HG03565 (cell line): ENCODE data around the gene CDKN2A.

ENCODE experiments used
- ATAC-seq: cut with Tn5 transposase; IDR thresholded peaks from one replicate; pipeline ENCODE4 v1.9.1; 2021; ENCODE audit warnings: mild to moderate bottlenecking, moderate library complexity; ENCODE audit not compliant: unreplicated experiment

CDKN2A gene

DNA sequence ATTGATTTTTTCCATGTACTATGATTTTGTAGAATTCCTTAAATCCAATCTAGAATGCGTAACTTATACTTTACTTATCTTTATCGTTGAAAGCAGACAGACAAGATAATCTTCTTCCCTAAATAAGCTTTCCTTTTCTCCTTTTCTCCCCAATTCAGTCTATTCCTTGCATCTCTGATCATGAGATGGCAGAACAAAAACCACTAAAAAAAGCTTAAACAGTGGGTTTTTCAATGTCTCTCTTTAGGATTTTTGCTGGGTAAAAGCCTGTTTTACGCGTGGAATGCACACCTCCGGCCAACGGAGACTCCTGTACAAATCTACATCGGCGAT lies 14.2 kb upstream of the CDKN2A start:
- ATAC-seq: no peak

- ATAC-seq: no peak
Measured at GRCh38 chr9:22005702-22006606, 11.8 kb upstream of the CDKN2A start.

DNA sequence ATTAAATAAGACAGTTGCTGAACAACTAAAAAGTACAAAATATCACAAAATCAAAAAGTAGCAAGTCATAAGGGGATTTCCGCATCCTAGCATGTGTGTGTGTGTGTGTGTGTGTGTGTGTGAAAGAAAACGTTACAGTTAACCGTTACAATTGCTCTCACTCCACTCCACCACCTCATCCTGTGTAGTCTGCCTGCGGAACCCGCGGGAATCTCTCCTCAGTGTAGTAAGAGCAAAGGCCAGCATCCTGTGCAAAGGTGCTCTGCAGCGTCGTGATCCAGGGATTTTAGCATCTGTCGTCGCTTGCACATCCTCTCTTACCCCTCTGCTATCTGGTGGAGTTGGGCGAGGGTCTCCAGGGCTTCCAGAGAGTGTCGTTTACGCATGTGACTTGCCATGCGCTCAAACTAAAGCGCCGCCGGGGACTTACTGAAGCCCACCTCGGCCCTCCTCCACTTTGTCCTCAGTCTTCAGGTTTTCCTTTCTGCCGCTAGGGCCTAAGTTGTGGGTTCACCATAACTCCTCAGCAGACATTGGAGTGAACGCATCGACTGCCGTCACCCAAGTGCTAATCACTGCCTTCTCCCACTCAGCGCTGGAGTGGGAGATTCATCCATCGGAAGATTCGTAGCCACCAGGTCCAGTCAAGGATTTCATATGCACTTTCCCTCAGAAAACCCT lies 11.0 kb upstream of the CDKN2A start:
- ATAC-seq: no peak

GRCh38 chr9:22002038-22002437 lies 7.8 kb upstream of the CDKN2A start:
- ATAC-seq: no peak

DNA sequence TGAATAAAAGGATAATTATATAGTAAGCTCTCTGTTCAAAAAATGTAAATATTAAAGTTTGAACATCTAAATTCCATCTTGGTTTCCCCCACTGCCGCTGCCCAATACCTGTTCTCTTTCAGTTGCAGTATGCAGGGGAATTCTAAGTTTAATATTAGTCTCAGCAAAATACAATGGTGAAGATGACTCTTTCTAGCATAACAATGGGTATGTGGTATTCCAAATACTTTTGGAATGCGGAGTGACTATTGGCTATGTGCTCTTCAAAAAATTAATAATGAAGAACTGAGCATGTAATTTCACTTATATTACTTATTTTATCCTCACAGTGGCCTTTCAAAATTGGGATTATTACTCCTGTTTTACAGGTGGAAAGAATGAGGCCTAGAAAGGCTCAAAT lies 3.8 kb upstream of the CDKN2A start:
- no peak for ATAC-seq

- no peak for ATAC-seq
Measured at GRCh38 chr9:21997480-21997879, 3.3 kb upstream of the CDKN2A start.

GRCh38 chr9:21996858-21997257 lies 2.7 kb upstream of the CDKN2A start:
- ATAC-seq: no peak

- ATAC-seq: no peak
Measured at GRCh38 chr9:21996438-21996837, 2.2 kb upstream of the CDKN2A start.

GRCh38 chr9:21995666-21996398 lies 1.6 kb upstream of the CDKN2A start:
- ATAC-seq: no peak

GRCh38 chr9:21995006-21995665 lies 944 bp upstream of the CDKN2A start:
- ATAC-seq: peak; percentile 78

DNA sequence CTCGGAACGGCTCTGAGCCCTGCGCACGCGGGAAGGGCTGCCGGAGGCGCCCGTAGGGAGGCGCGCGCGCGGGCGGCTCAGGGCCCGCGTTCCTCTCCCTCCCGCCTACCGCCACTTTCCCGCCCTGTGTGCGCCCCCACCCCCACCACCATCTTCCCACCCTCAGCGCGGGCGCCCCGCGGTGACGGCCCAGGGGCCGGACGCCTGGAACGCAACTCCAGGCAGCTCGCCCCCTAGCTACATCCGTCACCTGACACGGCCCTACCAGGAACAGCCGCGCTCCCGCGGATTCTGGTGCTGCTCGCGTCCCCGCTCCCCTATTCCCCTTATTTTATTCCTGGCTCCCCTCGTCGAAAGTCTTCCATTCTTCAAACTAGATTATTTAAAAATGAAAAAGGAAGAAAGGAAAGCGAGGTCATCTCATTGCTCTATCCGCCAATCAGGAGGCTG lies 389 bp upstream of the CDKN2A start, which contains the start of gene CDKN2B-AS1:
CDKN2B-AS1 (plus strand) TSS at position 236 of the 450 bp plus-strand sequence.
- ATAC-seq: peak; percentile 13

DNA sequence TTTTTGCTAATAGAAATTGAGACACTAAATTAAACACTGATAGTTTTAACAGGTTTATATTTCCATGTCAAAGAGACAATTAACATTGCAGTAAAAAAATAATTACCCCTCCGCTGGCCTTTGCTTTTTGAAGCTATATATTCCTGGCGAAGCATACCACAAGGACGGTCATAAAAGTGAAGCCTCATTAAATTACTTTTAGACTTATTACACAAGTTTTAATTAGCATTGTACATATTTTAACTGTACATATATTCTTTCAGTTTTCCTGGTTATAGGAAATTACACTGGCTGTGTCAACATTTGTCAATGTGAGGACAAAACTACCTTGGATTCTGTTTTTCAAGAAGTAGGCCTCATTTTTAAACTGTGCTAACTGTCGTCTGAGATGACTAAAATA lies 1.2 kb downstream of the CDKN2A start:
- ATAC-seq: no peak

DNA sequence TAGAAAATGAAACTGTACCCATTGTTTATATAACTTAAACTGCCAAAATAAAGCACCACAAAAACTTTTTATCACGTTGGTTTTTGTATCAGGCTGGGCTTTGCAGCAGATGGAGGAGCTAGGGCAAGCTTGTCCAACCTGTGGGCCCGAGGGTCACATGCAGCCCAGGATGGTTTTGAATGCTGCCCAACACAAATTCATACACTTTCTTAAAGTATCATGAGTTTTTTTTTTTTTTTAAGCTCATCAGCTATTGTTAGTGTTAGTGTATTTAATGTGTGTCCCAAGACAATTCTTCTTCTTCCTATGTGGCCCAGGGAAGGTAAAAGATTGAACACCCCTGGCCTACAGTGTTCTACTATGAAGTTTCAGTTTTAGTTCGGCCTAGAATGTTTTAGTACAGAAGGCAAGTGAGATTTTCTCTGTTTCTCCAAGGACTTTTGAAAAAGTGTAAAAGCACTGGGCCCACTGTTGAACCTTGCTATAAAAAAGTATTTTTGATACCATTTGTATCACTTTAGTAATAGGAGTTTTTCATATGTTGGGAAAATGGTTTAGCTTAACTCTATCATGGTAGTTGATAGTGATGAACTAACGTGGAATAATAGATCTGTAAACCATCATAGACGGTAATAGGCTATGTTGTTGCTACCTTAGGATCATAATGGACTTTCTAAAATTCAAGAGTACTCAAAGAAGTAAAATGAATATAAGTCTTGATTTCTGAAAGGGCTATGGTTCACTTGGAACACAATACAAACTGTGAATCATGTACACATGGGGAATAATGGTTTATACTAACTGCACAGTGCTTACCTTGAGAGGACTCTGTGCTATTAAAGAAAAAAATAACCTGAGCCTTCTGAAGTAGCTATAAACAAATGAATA lies 2.9 kb downstream of the CDKN2A start:
- no peak for ATAC-seq

DNA sequence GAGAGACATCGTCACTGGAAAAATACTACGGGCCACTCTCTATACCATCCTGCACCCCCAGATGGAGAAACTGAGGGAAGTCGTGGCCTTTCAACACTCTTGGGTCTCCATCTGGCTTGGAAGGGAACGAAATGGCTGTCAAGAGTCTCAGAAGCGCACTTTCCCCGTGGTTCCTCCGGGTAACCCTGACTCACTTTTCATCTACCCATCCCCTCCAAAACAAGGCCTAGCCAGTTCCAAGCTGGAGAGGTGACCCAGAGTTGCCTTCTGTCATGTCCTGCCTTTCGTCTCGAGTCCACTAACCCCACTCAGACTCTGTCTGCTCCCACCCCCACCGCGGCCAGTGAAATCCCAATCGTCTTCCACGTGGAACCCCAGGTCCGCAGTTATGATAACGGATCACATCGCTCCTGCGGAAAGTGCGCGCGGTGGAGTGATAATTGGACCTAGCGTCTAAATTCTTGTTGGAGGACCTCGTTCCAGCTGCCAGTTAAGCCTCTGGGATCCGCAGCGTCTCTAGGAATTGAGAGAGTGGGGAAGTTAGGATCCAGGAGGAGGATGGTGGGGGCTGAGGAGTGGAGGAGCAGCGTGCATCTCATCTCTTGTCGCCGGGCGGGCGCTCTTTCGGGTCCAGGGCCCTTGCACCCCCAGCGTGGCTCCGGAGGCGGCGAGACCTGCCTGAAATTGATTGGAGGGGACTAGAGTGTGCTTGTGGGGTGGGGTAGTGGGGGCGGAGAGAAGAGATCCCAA lies 4.6 kb downstream of the CDKN2A start:
- no peak for ATAC-seq

DNA sequence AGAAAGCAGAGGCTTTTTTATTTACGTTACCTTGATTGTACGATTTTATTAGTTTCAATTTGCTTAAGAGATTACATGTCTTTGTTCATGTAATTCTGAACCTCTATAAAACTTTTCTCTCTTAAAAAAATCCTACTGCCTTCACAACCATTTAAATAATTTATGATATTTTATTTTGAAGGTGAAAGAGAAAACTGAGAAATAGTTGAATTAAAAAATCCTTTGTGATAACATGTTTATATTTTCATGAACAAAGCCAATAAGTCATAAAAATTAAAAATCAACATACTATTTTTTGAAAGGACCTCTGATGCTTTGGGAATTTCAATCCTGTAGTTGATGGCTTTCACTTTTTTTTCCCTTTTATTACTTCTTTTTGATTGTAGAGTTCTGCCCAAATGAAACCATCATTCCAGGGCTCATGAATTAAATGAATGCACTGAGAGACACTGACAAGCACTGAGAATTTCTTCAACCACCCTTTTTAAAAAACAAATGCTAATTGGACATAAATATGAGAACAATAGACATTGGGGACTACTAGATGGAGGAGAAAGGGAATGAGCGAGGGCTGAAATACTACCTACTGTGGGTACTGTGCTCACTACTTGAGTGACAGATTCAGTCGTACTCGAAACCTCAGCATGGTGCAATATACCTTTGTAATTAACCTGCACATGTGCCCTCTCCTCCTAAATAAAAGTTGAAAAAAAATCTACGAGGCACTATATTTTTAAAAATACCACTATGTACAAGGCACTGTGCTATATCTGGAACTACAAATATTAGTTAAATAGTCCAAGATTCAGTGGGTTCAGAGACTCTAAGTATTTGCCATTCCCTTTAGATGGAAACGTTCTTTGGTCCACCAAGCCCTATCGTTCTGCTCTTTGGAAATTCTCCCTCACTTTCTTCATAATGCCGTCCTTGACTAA lies 5.9 kb downstream of the CDKN2A start:
- ATAC-seq: no peak

- ATAC-seq: peak; percentile 32
Measured at GRCh38 chr9:21985964-21986667, 8.1 kb downstream of the CDKN2A start.

DNA sequence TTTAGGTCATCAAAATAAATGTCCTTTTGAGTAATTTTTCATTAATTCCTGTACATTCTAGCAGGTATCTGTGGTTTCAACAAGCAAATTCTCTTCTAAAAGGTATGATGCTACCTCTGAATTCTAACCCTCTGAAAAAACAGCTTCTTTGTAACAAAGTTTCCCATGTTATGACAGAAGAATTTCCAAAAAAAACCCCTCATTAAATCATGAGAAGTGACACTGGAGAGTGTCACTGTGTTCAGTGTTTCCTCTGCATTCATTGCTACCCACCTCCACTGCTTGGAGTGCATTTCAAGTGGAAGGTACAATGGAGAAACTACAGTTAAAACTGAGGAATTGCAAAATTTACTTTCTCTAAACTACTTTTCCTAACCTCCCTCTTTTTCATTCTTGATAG lies 10.1 kb downstream of the CDKN2A start:
- ATAC-seq: no peak

DNA sequence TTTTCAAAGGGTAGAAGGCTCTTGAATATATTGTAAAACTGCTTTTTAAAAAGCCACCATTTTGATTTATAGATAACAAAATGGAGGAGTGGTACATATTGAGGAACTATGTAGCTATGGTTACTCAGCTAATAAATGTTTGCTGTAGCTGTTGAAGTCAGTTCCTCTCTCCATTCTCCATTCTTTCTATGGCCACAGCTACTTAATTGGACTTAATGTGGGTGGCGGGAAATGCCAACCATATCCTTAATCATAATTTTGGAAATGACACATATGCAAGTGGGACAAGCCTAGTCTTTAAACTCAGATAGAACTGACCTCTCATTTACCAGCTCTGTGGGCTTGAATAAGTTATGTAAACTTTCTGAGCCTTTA lies 10.6 kb downstream of the CDKN2A start:
- ATAC-seq: no peak
